LNCAP (cell line): ENCODE measurements around the gene HDAC7.

Source experiments
- TF ChIP-seq, protein P1 (sequence below): fragments of 450-650 bp; IDR thresholded peaks from 2 replicates; pipeline ENCODE4 v1.5.1; 2017; ENCODE audit warnings: mild to moderate bottlenecking

HDAC7 gene

DNA sequence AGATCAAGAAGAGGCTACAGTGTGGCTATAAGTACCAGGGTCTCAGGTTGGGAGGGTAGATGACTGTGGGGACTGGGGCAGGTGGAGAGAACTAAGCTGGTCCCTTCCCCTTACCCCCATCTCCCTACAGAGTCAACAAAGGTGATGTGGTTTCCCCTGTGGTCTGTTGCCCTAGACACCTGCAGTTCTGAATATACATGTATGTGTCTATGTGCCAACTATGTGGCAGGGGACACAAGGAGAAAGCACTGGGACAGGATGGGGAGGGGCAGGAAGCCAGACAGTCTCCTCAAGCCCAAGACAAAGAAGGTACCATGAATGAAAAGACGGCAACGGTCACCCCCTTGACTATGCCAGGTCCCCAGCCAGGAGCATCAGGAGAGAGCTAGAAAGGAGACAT is 4.5 kb upstream of the HDAC7 start:
- TF ChIP-seq, protein P1, sequence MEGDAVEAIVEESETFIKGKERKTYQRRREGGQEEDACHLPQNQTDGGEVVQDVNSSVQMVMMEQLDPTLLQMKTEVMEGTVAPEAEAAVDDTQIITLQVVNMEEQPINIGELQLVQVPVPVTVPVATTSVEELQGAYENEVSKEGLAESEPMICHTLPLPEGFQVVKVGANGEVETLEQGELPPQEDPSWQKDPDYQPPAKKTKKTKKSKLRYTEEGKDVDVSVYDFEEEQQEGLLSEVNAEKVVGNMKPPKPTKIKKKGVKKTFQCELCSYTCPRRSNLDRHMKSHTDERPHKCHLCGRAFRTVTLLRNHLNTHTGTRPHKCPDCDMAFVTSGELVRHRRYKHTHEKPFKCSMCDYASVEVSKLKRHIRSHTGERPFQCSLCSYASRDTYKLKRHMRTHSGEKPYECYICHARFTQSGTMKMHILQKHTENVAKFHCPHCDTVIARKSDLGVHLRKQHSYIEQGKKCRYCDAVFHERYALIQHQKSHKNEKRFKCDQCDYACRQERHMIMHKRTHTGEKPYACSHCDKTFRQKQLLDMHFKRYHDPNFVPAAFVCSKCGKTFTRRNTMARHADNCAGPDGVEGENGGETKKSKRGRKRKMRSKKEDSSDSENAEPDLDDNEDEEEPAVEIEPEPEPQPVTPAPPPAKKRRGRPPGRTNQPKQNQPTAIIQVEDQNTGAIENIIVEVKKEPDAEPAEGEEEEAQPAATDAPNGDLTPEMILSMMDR: no peak

DNA sequence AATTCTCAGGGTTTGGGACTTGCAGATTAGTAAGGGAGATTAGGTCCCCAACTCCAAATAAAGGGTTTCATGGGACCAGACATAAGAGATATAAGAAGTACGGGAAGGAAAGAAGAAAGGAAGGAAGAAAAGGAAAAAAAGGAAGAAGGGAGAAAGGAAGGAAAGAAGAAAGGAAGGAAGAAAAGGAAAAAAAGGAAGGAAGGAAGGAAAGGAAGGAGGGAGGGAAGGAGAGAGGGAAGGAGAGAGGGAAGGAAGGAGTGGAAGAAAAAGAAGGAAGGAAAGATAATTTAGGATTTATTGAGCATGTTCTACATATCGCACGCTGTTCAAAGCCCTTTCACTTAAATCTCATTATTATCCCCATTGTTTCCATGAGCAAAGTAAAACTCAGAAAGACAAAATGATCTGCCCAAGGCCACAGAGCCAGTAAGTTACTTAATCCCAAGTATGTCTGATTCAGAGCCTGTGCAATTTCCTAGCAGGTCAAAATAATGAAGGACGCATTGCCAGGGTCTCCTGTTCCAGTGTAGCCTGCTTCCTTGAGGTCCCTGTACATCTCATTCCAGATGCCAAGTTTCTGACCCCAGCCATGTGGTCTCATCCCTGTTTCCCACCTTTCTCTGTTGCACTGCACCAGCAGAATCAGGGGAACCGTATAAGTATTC is 3.9 kb upstream of the HDAC7 start:
- TF ChIP-seq, protein P1: no peak

DNA sequence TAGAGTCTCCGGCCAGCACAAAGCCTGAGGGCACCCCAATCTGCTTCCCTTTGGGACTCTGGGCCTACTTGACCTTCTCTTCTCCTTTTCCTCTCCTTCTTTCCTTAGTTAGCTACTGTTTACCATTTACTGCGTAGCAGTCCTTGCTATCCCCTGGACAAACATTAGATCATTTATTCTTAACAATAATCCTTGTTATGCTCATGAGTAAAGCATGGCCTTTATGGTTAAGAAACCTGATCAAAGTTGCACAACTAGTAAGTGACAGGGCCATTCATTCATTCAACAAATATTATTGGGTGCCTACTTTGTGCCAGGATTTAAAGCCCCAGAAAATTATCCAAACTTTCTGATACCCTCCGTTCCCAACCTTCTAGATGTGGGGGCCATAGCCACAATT is 3.2 kb upstream of the HDAC7 start:
- TF ChIP-seq, protein P1: no peak

DNA sequence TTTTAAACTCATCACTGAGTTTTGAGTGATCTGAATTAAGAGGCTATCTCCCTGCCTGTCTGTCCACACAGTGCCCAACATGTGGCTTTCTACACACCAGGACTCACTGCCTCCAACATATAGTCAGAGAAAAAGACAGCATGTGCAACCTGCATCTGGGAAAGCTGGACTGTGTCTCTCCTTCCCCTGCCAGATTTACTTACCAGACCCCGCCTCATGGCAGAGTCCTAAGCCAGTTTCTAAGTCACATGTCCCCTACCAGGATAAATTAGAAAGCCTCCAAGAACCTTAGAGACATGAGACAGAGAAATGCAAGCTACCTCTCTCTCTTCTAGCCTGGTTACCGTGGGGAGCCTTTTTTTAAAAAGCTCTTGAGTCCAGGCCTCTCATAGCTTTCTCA is 2.7 kb upstream of the HDAC7 start:
- TF ChIP-seq, protein P1: no peak

DNA sequence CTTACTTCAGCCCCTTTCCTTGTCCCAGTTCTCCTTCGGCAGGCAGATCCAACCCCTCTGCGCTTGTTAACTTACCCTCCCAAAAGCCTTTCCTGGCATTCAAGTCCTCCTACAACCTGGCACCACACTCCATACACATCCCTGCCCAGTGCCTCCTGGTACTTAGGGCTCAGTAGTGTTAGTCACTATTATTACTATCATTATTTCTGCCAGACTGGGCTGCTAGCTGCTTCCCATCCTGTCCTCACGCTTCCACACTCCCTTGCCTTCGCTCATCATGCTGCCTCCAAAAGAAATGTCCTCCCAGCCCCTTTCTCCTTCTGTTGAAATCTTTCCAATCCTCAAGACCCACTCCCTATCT is 1.6 kb upstream of the HDAC7 start:
- TF ChIP-seq, protein P1: no peak

DNA sequence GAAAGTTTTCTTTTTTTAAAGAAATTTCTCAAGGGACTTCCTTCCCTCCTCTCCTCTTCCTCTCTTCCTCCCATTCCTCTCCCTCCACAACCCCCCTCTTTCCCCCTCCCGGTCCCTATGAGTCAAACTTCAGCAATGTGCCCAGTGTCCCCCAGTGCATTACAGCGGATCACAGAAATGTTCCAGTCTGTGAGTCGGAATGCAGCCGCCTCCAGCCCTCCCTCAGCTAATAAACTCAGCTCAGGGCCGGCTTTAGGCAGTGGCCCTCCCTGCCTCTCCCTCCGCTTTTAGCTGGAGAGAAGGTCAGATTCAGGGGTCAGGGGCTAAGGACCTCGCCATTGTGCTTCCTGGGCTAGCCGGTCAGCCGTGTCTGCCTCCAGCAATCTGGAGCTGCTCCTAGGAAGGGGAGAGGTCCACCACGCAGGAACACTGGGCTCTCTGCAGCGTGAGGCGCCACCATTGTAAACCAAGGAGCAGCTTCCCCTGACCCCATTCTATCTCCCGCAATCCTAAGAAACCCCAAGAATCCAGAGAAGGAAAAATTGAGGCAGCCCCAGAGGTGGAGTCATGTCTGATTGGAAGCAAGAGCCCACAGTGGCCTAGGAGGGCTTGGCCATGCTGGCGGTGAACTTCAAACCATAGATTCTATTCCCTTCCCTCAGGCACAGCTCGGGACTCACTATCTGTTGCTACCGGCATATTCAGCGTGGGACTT is 1.1 kb upstream of the HDAC7 start:
- TF ChIP-seq, protein P1: no peak

DNA sequence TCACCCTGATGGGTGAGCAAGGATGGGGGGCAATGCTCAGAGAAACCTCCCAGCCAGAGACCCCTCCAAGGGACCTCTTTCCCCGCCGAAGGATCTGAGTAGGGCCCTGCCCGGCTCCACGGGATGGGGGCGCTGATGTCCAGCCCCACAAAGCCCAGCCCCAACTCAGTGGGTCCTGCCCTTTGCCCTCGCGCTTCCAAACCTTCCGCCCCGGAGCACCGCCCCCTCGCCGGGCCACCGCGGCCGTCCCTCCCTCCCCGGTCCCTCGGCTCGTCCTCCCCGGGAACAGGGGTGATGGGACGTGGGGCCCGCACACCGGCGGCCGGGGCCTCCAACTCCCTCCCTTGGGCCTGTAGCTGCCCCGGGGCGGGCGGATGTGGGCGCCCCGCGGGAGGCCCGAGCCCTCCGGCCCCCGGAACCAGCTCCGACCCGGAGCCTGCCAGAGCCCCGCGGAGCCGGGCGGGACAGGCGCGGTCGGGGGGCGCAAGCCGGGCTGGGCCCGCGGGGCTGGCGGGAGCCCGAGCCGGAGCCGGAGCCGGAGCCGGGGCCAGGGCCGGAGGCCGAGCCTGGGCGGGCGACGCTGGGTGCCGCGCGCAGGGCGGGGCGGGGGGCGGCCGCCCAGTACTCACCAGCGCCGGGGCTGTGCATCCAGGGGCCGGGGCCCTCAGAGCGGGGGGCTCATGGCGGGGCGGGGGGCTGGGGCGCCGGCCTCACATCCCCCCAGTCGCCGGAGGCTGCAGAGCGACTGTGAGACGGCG is 386 bp downstream of the HDAC7 start:
- TF ChIP-seq, protein P1: peak; percentile 44
